SH-SY5Y (cell line): Measurements from ENCODE around the gene GPR68.

Source experiments
- GATA2 ChIP-seq: IDR thresholded peaks from 2 replicates; pipeline ENCODE4 v1.6.1; 2011; ENCODE audit warnings: mild to moderate bottlenecking, low read depth, low read length
- GATA3 ChIP-seq: IDR thresholded peaks from 2 replicates; pipeline ENCODE4 v1.6.1; 2011; ENCODE audit warnings: low read depth, mild to moderate bottlenecking, low read length, moderate library complexity

The GPR68 gene

GRCh38 chr14:91264151-91265150, 19.9 kb upstream of the GPR68 start:
- TF ChIP-seq GATA3 (no peak), GATA2 (no peak)

GRCh38 chr14:91263329-91263728, 18.8 kb upstream of the GPR68 start:
- TF ChIP-seq GATA3 (no peak), GATA2 (no peak)

GRCh38 chr14:91261986-91262549, 17.6 kb upstream of the GPR68 start:
- TF ChIP-seq GATA2, result no peak
- no peak for TF ChIP-seq GATA3

- no peak for TF ChIP-seq GATA3
- no peak for TF ChIP-seq GATA2
These were observed 16.6 kb upstream of the GPR68 start for GRCh38 chr14:91261115-91261514.

GRCh38 chr14:91258876-91259275, 14.4 kb upstream of the GPR68 start:
- TF ChIP-seq GATA2 (no peak), GATA3 (no peak)

- TF ChIP-seq GATA3 (no peak), GATA2 (no peak)
These were observed 13.6 kb upstream of the GPR68 start for GRCh38 chr14:91258011-91258618.

GRCh38 chr14:91257328-91258010, 13.0 kb upstream of the GPR68 start:
- TF ChIP-seq GATA2 (peak; percentile 95), GATA3 (no peak; the same call in 1 of the 2 replicates)

- no peak for TF ChIP-seq GATA2
- no peak for TF ChIP-seq GATA3
These were observed 12.2 kb upstream of the GPR68 start for GRCh38 chr14:91256661-91257060.

- TF ChIP-seq GATA2 (no peak), GATA3 (no peak)
These were observed 10.7 kb upstream of the GPR68 start for GRCh38 chr14:91255026-91255695.

- no peak for TF ChIP-seq GATA3
- no peak for TF ChIP-seq GATA2
These were observed 10.0 kb upstream of the GPR68 start for GRCh38 chr14:91254461-91254860.

- TF ChIP-seq GATA2 (no peak), GATA3 (no peak)
These were observed 9.4 kb upstream of the GPR68 start for GRCh38 chr14:91253795-91254323.

- TF ChIP-seq GATA2, result no peak
- no peak for TF ChIP-seq GATA3
These were observed 8.6 kb upstream of the GPR68 start for GRCh38 chr14:91252871-91253794.
